Osteoblast (primary cell): ENCODE measurements around the gene SELENOM. TPM values are rescaled to one million over a fixed set of nuclear protein-coding genes. Genes with fewer than 3 reads are reported as not detected.

Source experiments
- DNase-seq: peaks from one replicate; pipeline ENCODE4 v3.0.0; 2011; ENCODE audit warnings: low spot score, mixed read lengths; ENCODE audit not compliant: insufficient read length; ENCODE audit errors: missing footprints
- H2AFZ ChIP-seq: 2 replicates; pipeline ENCODE4 v1.6.0; 2011; ENCODE audit warnings: mild to moderate bottlenecking, low read length
- H3K27ac ChIP-seq: 2 replicates; pipeline ENCODE4 v1.5.1; 2011; ENCODE audit warnings: mild to moderate bottlenecking, low read depth, low read length, moderate library complexity
- H3K27me3 ChIP-seq: 2 replicates; pipeline ENCODE4 v1.6.0; 2012; ENCODE audit warnings: mild to moderate bottlenecking, control low read depth, inconsistent platforms, low read length, moderate library complexity; ENCODE audit not compliant: insufficient read depth
- H3K36me3 ChIP-seq: 2 replicates; pipeline ENCODE4 v1.5.1; 2011; ENCODE audit warnings: mild to moderate bottlenecking, low read length, control low read depth, moderate library complexity; ENCODE audit not compliant: insufficient read depth
- H3K4me1 ChIP-seq: 2 replicates; pipeline ENCODE4 v1.5.1; 2011; ENCODE audit warnings: mild to moderate bottlenecking, low read length, control low read depth, moderate library complexity; ENCODE audit not compliant: insufficient read depth
- H3K4me2 ChIP-seq: 2 replicates; pipeline ENCODE4 v1.6.0; 2011; ENCODE audit warnings: mild to moderate bottlenecking, low read length; ENCODE audit not compliant: insufficient read depth
- H3K4me3 ChIP-seq: fragments of 200-600 bp; sonication (generic); 3 replicates; pipeline ENCODE4 v1.5.1; 2012; ENCODE audit warnings: mild to moderate bottlenecking, low read length, inconsistent platforms; ENCODE audit not compliant: insufficient read depth
- H3K79me2 ChIP-seq: 2 replicates; pipeline ENCODE4 v1.6.0; 2012; ENCODE audit warnings: mild to moderate bottlenecking, low read length, control low read depth, inconsistent platforms; ENCODE audit not compliant: insufficient read depth
- H3K9me3 ChIP-seq: 2 replicates; pipeline ENCODE4 v1.5.1; 2011; ENCODE audit warnings: low read depth, low read length, control low read depth
- H4K20me1 ChIP-seq: 2 replicates; pipeline ENCODE4 v1.6.0; 2012; ENCODE audit warnings: mild to moderate bottlenecking, low read length, control low read depth; ENCODE audit not compliant: insufficient read depth
- CTCF ChIP-seq: IDR thresholded peaks from 2 replicates; pipeline ENCODE4 v1.5.1; 2011; ENCODE audit warnings: mild to moderate bottlenecking, low read depth, low read length, moderate library complexity; ENCODE audit errors: extremely low read depth
- total RNA-seq: library from RNA; depleted of rRNA; stranded (reverse); fragments of >200 nt; gene quantifications from 2 replicates; pipeline ENCODE4 v1.2.3, GENCODE V29; 2012

SELENOM gene
- total RNA-seq, 1 donor = 157 TPM

DNA sequence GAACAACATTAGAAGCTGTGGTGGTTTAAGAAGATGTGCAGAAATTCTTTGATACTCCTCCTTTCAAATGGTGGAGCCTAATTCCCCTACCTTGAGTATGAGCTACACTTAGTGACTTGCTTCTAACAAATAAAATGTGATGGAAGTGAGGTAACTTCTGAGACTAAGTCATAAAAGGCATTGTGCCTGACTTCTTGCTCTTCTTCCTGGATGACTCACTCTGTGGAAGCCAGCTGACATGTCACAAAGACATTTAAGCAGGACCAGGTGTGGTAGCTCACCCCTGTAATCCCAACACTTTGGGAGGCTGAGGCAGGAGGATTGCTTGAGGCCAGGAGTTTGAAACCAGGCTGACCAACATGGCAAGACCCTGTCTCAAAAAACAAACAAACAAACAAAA lies 36.9 kb upstream of the SELENOM start:
- H3K36me3 ChIP-seq = no peaks in the 10 kb centered on the region
- H3K79me2 ChIP-seq = no peaks in the 10 kb centered on the region
- no peak for TF ChIP-seq CTCF
- H4K20me1 ChIP-seq = no peaks in the 10 kb centered on the region
- H3K9me3 ChIP-seq = no peaks in the 10 kb centered on the region
- H3K4me2 ChIP-seq = no peak overlapping the region
- H3K27ac ChIP-seq = no peak overlapping the region
- H3K27me3 ChIP-seq = peaks cover 27% of the 10 kb centered on the region
- peaks cover 5% of the 10 kb centered on the region for H3K4me1 ChIP-seq
- H3K4me3 ChIP-seq = no peak overlapping the region
- no peak overlapping the region for H2AFZ ChIP-seq
- DNase-seq = no peak

GRCh38 chr22:31143537-31143936 lies 36.2 kb upstream of the SELENOM start:
- no peaks in the 10 kb centered on the region for H4K20me1 ChIP-seq
- peak; percentile 37 for DNase-seq
- H3K27ac ChIP-seq = no peak overlapping the region
- H3K36me3 ChIP-seq = no peaks in the 10 kb centered on the region
- no peak overlapping the region for H3K4me3 ChIP-seq
- TF ChIP-seq CTCF = no peak
- no peaks in the 10 kb centered on the region for H3K9me3 ChIP-seq
- H3K4me2 ChIP-seq = no peak overlapping the region
- no peaks in the 10 kb centered on the region for H3K79me2 ChIP-seq
- peaks cover under 1% of the 10 kb centered on the region for H3K4me1 ChIP-seq
- H3K27me3 ChIP-seq = peaks cover 34% of the 10 kb centered on the region
- H2AFZ ChIP-seq = no peak overlapping the region

GRCh38 chr22:31143038-31143437 lies 35.7 kb upstream of the SELENOM start:
- H3K4me2 ChIP-seq = no peak overlapping the region
- H3K27ac ChIP-seq = no peak overlapping the region
- H3K36me3 ChIP-seq = no peaks in the 10 kb centered on the region
- no peak overlapping the region for H2AFZ ChIP-seq
- H3K9me3 ChIP-seq = no peaks in the 10 kb centered on the region
- H3K27me3 ChIP-seq = peaks cover 37% of the 10 kb centered on the region
- DNase-seq = no peak
- H3K79me2 ChIP-seq = no peaks in the 10 kb centered on the region
- H3K4me1 ChIP-seq = no peaks in the 10 kb centered on the region
- no peak for TF ChIP-seq CTCF
- H4K20me1 ChIP-seq = no peaks in the 10 kb centered on the region
- no peak overlapping the region for H3K4me3 ChIP-seq

DNA sequence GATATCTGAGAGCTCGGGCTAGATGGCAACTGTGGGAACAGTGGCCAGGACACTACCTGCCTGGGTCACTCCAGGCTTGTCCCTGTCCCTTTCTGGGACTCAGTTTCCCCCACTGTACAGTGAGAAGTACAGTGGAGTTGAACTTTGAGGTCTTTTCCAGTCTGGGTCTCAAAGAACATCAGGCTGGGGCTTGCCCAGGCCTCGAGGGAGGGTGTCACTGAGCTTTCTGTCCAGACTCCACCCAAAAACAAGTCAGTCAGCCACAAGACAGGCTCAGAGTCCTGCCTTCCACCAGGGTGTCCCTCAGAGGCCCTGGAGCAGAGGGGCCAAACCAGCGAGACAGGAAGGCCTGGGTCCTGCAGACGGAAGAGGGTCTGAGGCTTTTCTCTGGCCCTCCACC lies 34.9 kb upstream of the SELENOM start:
- peaks cover 37% of the 10 kb centered on the region for H3K27me3 ChIP-seq
- H3K4me1 ChIP-seq = no peaks in the 10 kb centered on the region
- no peak overlapping the region for H2AFZ ChIP-seq
- no peaks in the 10 kb centered on the region for H3K9me3 ChIP-seq
- no peak overlapping the region for H3K4me3 ChIP-seq
- peak; percentile 43 for DNase-seq
- no peaks in the 10 kb centered on the region for H4K20me1 ChIP-seq
- no peak overlapping the region for H3K27ac ChIP-seq
- TF ChIP-seq CTCF = no peak
- no peaks in the 10 kb centered on the region for H3K79me2 ChIP-seq
- H3K4me2 ChIP-seq = no peak overlapping the region
- H3K36me3 ChIP-seq = no peaks in the 10 kb centered on the region
